ENCODE data around the gene PREX1. TPM values are rescaled to one million over a fixed set of nuclear protein-coding genes. Genes with fewer than 3 reads are reported as not detected.

Gene PREX1
- total and polyA plus RNA-seq, 2 of the 4 experiments (the other 2 are of a cell fraction): 0.67 to 0.72 TPM

- Histone ChIP-seq H3K56ac (ENCODE audit: extremely low read depth, insufficient read depth, low read length) (no peak overlapping the region), H2BK15ac (ENCODE audit: low read depth, low read length) (no peak overlapping the region), H3K27me3 (ENCODE audit: control insufficient read depth, insufficient read depth, low read length) (peaks cover 3% of the 10 kb centered on the region; the same call in 1 of the 2 replicates), H4K20me1 (ENCODE audit: insufficient read depth, low read length) (no peaks in the 10 kb centered on the region), H3K23ac (ENCODE audit: low read depth, low read length) (no peak overlapping the region), H3K4me2 (ENCODE audit: low read depth, low read length) (no peak overlapping the region), H3K4me3 (ENCODE audit: insufficient read depth, low read depth, low read length) (no peak overlapping the region), H2BK5ac (ENCODE audit: low read depth, low read length, poor library complexity, severe bottlenecking) (no peak overlapping the region), H3K4me1 (ENCODE audit: control insufficient read depth, insufficient read depth, low read length) (no peaks in the 10 kb centered on the region), H3K9me3 (ENCODE audit: control insufficient read depth, insufficient read depth, low read length) (no peaks in the 10 kb centered on the region), H3K9ac (ENCODE audit: low read depth, low read length) (no peak overlapping the region), H4K91ac (ENCODE audit: insufficient read depth, low read depth, low read length) (no peak overlapping the region), H2AK5ac (ENCODE audit: low read depth, low read length) (no peak overlapping the region), H2AFZ (replicated peaks; ENCODE audit: low read length, poor library complexity) (no peak overlapping the region), H3K79me1 (ENCODE audit: low read depth in 1 of 2, low read length in 2 of 2) (no peaks in the 10 kb centered on the region), H3K36me3 (ENCODE audit: control insufficient read depth, insufficient read depth, low read length) (no peaks in the 10 kb centered on the region), H4K5ac (ENCODE audit: low read depth, low read length) (no peak overlapping the region), H2BK120ac (ENCODE audit: low read depth, low read length) (no peak overlapping the region), H2BK20ac (ENCODE audit: low read depth, low read length) (no peak overlapping the region), H3K18ac (ENCODE audit: low read depth, low read length) (no peak overlapping the region), H3K9me1 (ENCODE audit: insufficient read depth, low read length) (no peaks in the 10 kb centered on the region), H3K4ac (ENCODE audit: low read depth, low read length) (no peak overlapping the region), H3K27ac (ENCODE audit: insufficient read depth, low read length) (no peak overlapping the region), H3K14ac (replicated peaks; ENCODE audit: low read depth, low read length) (no peak overlapping the region), H4K8ac (ENCODE audit: low read depth in 2 of 2, low read length in 2 of 2) (no peak overlapping the region), H2AK9ac (replicated peaks; ENCODE audit: low read depth, low read length, poor library complexity) (no peak overlapping the region)
- ChIA-PET CTCF (no interaction called here), POLR2A (ENCODE audit: unreplicated experiment) (no interaction called here)
- no peak for TF ChIP-seq SMC3 (IDR thresholded peaks at IDR 0.05; ENCODE audit: low read depth, low read length)
- no peak for TF ChIP-seq MAFK (IDR thresholded peaks at IDR 0.05; ENCODE audit: low read depth, low read length)
- TF ChIP-seq MXI1 (IDR thresholded peaks at IDR 0.05; ENCODE audit: borderline replicate concordance, low read depth, low read length): no peak
- TF ChIP-seq POLR2A (IDR thresholded peaks at IDR 0.05; ENCODE audit: low read depth, low read length): no peak
- TF ChIP-seq RCOR1 (IDR thresholded peaks at IDR 0.05; ENCODE audit: insufficient replicate concordance, low read length): no peak
- TF ChIP-seq CHD1 (IDR thresholded peaks at IDR 0.05; ENCODE audit: low read depth, low read length): no peak
- TF ChIP-seq, protein P1, sequence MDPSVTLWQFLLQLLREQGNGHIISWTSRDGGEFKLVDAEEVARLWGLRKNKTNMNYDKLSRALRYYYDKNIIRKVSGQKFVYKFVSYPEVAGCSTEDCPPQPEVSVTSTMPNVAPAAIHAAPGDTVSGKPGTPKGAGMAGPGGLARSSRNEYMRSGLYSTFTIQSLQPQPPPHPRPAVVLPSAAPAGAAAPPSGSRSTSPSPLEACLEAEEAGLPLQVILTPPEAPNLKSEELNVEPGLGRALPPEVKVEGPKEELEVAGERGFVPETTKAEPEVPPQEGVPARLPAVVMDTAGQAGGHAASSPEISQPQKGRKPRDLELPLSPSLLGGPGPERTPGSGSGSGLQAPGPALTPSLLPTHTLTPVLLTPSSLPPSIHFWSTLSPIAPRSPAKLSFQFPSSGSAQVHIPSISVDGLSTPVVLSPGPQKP (IDR thresholded peaks at IDR 0.05; ENCODE audit: borderline replicate concordance, low read depth, low read length): no peak
- TF ChIP-seq CEBPB (IDR thresholded peaks at IDR 0.05; ENCODE audit: low read depth, low read length): no peak
- TF ChIP-seq RFX5 (IDR thresholded peaks at IDR 0.05; ENCODE audit: low read depth, low read length): no peak
- 95% methylated on average over 8 of the region's 10 CpGs; no CpG with 5 or more reads in 1 of the 2 experiments for WGBS, 2 experiments (ENCODE audit: extremely low coverage in 2 of 2, insufficient read length in 1 of 2)
- in situ Hi-C loops (cut with MboI; ENCODE audit: low sequenced_read_pairs): no loop called here
- no TSS peak for BruUV-seq (replicated peaks)
- intact Hi-C loops (cut with micrococcal nuclease): no loop called here
- dilution Hi-C loops (cut with HindIII; ENCODE audit: low sequenced_read_pairs, unreplicated experiment): no loop called here
- DNase-seq (no peak), ATAC-seq (ENCODE audit: low read depth) (no peak)
Observed at GRCh38 chr20:48734104-48734749, 93.6 kb downstream of the PREX1 start.
